Ovary (tissue), 9 donors: ENCODE data around the gene FUT3. TPM values are rescaled to one million over a fixed set of nuclear protein-coding genes. Genes with fewer than 3 reads are reported as not detected.
"Not testable (repeated sequence)": the region's sequence is repeated elsewhere in the genome, so short reads cannot be mapped to it uniquely, and the experiment has no call there.

Experiments used
- DNase-seq, 5 donors: peaks; one replicate each; pipeline ENCODE4 v3.0.0-alpha.2; 2019 to 2020
- H3K27ac ChIP-seq, 2 donors: fragments of 200-600 bp; one replicate each; pipeline versions ENCODE4 v1.5.1 to v1.8.0; 2019 to 2022
- H3K27me3 ChIP-seq: fragments of 200-600 bp; one replicate; pipeline ENCODE4 v1.8.0; 2022
- H3K36me3 ChIP-seq: fragments of 200-600 bp; sonication (generic); one replicate; pipeline ENCODE4 v1.5.1; 2019
- H3K4me1 ChIP-seq: one replicate; pipeline ENCODE4 v1.8.1; 2013; ENCODE audit warnings: mild to moderate bottlenecking, moderate library complexity; ENCODE audit not compliant: insufficient read depth
- H3K4me3 ChIP-seq: fragments of 200-600 bp; sonication (generic); one replicate; pipeline ENCODE4 v1.5.1; 2017
- H3K9me3 ChIP-seq, 2 donors: fragments of 200-600 bp in 1 of 2; sonication (generic) in 1 of 2; one replicate each; pipeline versions ENCODE4 v1.5.1 to v1.8.1; 2013 to 2019; ENCODE audit warnings: mild to moderate bottlenecking in 1 of 2, moderate library complexity in 1 of 2
- EP300 ChIP-seq: sonication (generic); formaldehyde crosslinking; IDR thresholded peaks from one replicate; pipeline ENCODE4 v1.6.1; 2017; ENCODE audit warnings: antibody characterized with exemption
- POLR2A ChIP-seq: fragments of 450-650 bp; IDR thresholded peaks from one replicate; pipeline ENCODE4 v1.6.1; 2017; ENCODE audit warnings: antibody characterized with exemption, mild to moderate bottlenecking, moderate library complexity
- WGBS, 3 donors: extraction: QIAGEN DNeasy Blood & Tissue Kit in 1 of 3; methylation state at CpG; one replicate each; pipeline versions ENCODE4 v1.1.5 to v1.1.7; 2013 to 2017; 5-methylcytosine and 5-hydroxymethylcytosine counted together
- intact Hi-C, 4 donors: fragments of 100-400 bp; cut with DNase I; formaldehyde crosslinking; loops; one replicate each; pipeline versions ENCODE4 v1.11.0 to v1.15.1; 2022 to 2023
- polyA plus RNA-seq, 2 donors: library from polyadenylated mRNA; stranded (reverse); fragments of 200-250 nt in 1 of 2; fragments of 350-450 nt in 1 of 2; fragmentation: Illumina TruSeq in 1 of 2; extraction: RNeasy Lipid Tissue Mini Kit (QIAGEN cat#74804) in 1 of 2; gene quantifications; one replicate each; pipeline ENCODE4 v1.2.3, GENCODE V29; 2013 to 2014
- total RNA-seq, 7 donors: library from RNA; depleted of rRNA in 2 of 7; stranded (reverse); fragments of >200 nt in 2 of 7; fragmentation: NEBNext Ultra II Directional in 3 of 7; extraction: Animal tissue kit (Norgen Biotek cat#: 25700) in 3 of 7; gene quantifications; one replicate each; pipeline versions ENCODE4 v1.1.0 to v1.2.4, GENCODE V29; 2016 to 2023
- TF ChIP-seq, protein P1 (sequence below), 3 donors: fragments of 450-650 bp in 2 of 3; fragments of 200-600 bp in 1 of 3; IDR thresholded peaks; one replicate each; pipeline versions ENCODE4 v1.5.1 to v1.8.0; 2016 to 2022; ENCODE audit warnings: antibody characterized with exemption in 3 of 3, mild to moderate bottlenecking in 1 of 3
- donor health status: DM: no; HTN: no; CAD: no; lungs with moderate emphysema.
- donor health status: DM: no; HTN: no; CAD: no.
- donor health status: Bipolar disorder and iron deficiency.
- donor health status: DM: yes; HTN: yes; CAD: no.
- donor health status: DM: no; HTN: no; CAD: no.
- donor health status: DM: yes; HTN: yes; CAD: no.

The FUT3 gene
- total and polyA plus RNA-seq, 9 donors, result 0.04 to 1.8 (median 0.15) TPM; not detected in 3

DNA sequence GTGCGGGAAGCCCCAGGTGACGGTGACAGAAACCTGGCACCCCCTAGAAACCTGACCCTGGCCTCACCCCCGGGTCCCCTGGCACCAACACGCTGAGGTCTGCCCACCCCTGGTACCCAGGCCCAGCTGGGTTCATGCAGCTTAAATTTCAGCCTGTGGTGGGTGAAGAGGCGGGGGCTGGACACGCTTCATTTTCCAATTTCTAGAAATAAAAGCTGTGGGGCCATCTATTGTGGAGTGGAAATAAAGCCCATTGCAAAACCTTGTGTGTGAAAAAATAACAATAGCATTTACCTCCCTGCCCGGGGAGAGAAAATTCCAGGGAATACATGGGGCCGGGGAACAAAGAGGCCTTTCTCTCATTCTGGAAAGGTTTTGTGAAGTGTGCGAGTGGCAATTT, 26.6 kb upstream of the FUT3 start:
- no peaks in the 10 kb centered on the region for H3K36me3 ChIP-seq
- H3K27me3 ChIP-seq, result no peaks in the 10 kb centered on the region
- peaks cover 1% of the 10 kb centered on the region for H3K4me1 ChIP-seq
- no peak overlapping the region for H3K4me3 ChIP-seq
- 69 to 81% (median 76%) methylated on average over 9 of the region's 9 CpGs for WGBS, 3 donors
- no peak for DNase-seq
- intact Hi-C loops, result no loop called here
- H3K9me3 ChIP-seq, result no peaks in the 10 kb centered on the region
- TF ChIP-seq EP300, result no peak
- TF ChIP-seq POLR2A, result no peak
- TF ChIP-seq, protein P1, sequence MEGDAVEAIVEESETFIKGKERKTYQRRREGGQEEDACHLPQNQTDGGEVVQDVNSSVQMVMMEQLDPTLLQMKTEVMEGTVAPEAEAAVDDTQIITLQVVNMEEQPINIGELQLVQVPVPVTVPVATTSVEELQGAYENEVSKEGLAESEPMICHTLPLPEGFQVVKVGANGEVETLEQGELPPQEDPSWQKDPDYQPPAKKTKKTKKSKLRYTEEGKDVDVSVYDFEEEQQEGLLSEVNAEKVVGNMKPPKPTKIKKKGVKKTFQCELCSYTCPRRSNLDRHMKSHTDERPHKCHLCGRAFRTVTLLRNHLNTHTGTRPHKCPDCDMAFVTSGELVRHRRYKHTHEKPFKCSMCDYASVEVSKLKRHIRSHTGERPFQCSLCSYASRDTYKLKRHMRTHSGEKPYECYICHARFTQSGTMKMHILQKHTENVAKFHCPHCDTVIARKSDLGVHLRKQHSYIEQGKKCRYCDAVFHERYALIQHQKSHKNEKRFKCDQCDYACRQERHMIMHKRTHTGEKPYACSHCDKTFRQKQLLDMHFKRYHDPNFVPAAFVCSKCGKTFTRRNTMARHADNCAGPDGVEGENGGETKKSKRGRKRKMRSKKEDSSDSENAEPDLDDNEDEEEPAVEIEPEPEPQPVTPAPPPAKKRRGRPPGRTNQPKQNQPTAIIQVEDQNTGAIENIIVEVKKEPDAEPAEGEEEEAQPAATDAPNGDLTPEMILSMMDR (IDR thresholded peaks at IDR 0.05), result no peak
- no peak overlapping the region for H3K27ac ChIP-seq

DNA sequence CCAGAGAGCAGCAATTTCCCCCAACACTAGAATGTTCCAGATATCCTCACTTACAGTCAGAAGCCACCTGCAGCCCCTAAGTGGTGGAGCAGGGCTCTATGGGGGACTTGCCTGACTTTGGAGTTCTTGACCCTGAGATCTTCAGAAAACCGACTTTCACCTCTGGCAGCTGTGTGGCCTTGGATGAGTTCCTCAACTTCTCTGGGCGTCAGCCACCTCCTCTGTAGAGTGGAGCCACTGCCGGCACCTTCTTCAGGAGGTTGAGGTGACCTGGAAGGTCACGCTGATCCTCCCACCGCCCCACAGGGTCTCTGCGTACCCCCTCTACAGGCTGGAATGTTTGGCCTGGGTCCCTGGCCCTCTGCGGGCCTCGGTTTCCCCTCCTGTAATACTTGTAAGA, 26.2 kb upstream of the FUT3 start:
- no peak for DNase-seq
- TF ChIP-seq POLR2A, result no peak
- TF ChIP-seq, protein P1 (IDR thresholded peaks at IDR 0.05), result no peak
- TF ChIP-seq EP300, result no peak
- intact Hi-C loops, result no loop called here
- Histone ChIP-seq H3K27ac (no peak overlapping the region), H3K9me3 (no peaks in the 10 kb centered on the region), H3K36me3 (no peaks in the 10 kb centered on the region), H3K4me3 (no peak overlapping the region), H3K4me1 (peaks cover 1% of the 10 kb centered on the region), H3K27me3 (no peaks in the 10 kb centered on the region)
- 63 to 69% (median 67%) methylated on average over 8 of the region's 8 CpGs for WGBS, 3 donors

DNA sequence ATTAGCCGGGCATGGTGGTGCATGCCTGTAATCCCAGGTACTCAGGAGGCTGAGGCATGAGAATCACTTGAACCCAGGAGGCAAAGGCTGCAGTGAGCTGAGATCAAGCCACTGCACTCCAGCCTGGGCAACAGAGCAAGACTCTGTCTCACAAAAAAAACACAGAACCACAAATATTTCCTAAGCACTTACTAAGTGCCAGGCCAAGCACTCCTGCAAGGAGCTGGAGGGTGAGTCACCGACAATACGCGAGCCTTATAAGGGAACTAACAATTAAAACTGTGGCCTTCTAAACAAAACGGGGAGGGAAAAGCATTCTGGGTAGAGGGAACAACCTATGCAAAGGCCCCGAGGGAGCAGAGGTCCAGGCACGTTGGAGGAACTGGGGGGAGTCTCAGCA, 23.2 kb upstream of the FUT3 start:
- H3K27me3 ChIP-seq, H3K9me3 ChIP-seq, H3K27ac ChIP-seq, intact Hi-C loops, DNase-seq, H3K4me1 ChIP-seq, H3K4me3 ChIP-seq, H3K36me3 ChIP-seq: not testable (repeated sequence)
- WGBS, 3 donors, result 70 to 81% (median 75%) methylated on average over 7 of the region's 7 CpGs

DNA sequence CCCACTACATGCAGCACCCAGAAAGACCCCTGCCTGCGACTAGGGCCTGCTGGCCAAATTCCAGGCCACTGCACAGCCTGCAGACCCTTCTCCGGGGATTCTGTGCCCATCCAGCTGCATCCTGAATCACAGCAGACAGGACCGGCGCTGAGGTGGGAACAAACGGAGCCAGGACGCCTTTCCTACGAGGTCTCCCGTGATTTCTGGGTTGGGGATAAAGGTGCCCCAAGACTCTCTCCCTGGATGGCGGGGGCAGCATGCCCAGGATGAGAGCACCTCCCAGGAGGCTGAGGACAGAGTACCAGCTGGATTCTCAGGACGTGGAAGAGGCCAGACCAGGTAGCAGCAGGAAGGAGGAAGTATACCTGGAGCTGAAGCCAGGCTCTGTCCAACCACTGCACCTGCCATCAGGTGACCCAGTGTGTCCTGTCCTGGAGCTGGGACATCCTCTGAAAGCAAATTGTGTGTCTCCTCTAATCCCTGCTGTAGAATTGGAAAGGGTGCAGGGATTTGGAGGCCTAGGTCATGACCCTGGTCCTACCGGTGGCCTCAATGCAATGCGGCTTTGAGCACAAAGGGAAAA, 22.5 kb upstream of the FUT3 start:
- H3K9me3 ChIP-seq, result no peaks in the 10 kb centered on the region
- TF ChIP-seq EP300 (no peak), POLR2A (no peak)
- TF ChIP-seq, protein P1 (IDR thresholded peaks at IDR 0.05), result no peak
- intact Hi-C loops, result no loop called here
- no peak overlapping the region for H3K4me3 ChIP-seq
- H3K27me3 ChIP-seq, result no peaks in the 10 kb centered on the region
- WGBS, 3 donors, result 87 to 90% (median 90%) methylated on average over 12 of the region's 12 CpGs
- DNase-seq, result no peak
- H3K27ac ChIP-seq, result no peak overlapping the region
- H3K36me3 ChIP-seq, result no peaks in the 10 kb centered on the region
- H3K4me1 ChIP-seq, result no peaks in the 10 kb centered on the region

DNA sequence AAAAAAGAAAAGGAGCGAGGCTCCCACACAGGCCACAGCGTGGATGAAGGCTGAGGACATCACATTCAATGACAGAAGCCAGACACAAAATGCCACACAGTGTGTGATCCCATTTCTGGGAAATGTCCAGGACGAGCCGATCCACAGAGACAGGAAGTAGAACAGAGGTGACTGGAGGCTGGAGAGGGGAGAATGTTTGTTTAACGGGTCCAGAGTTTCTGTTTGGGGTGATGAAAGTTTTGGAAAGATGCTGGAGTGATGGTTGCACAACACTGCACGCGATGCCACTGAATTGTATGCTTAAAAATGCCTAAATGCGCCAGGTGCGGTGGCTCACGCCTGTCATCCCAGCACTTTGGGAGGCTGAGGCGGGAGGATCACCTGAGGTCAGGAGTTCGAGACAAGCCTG, 19.7 kb upstream of the FUT3 start:
- WGBS, 3 donors, result 72 to 83% (median 74%) methylated on average over 12 of the region's 12 CpGs
- TF ChIP-seq EP300, result no peak
- TF ChIP-seq, protein P1 (IDR thresholded peaks at IDR 0.05), result no peak
- no peak for TF ChIP-seq POLR2A

More for the DNA sequence above, 19.7 kb upstream of the FUT3 start:
- Histone ChIP-seq H3K36me3 (no peaks in the 10 kb centered on the region), H3K27ac (no peak overlapping the region), H3K27me3 (no peaks in the 10 kb centered on the region), H3K4me1 (no peaks in the 10 kb centered on the region), H3K9me3 (no peaks in the 10 kb centered on the region), H3K4me3 (no peak overlapping the region)
- no peak for DNase-seq
- intact Hi-C loops, result no loop called here
